Lower leg skin (tissue), 3 donors: Measurements from ENCODE around the gene CCDC144A.
"Not testable (repeated sequence)": the region's sequence is repeated elsewhere in the genome, so short reads cannot be mapped to it uniquely, and the experiment has no call there.

Experiments used
- POLR2A ChIP-seq, 2 donors: fragments of 450-650 bp; IDR thresholded peaks; one replicate each; pipeline ENCODE4 v1.6.1; 2016 to 2017; ENCODE audit warnings: antibody characterized with exemption in 2 of 2, mild to moderate bottlenecking in 1 of 2, moderate library complexity in 1 of 2
- TF ChIP-seq, protein P1 (sequence below), 3 donors: fragments of 450-650 bp; IDR thresholded peaks; one replicate each; pipeline ENCODE4 v1.5.1; 2016; ENCODE audit warnings: antibody characterized with exemption in 3 of 3, mild to moderate bottlenecking in 3 of 3, moderate library complexity in 2 of 3

GRCh38 chr17:16806599-16806998, 116.6 kb downstream of the CCDC144A start:
- TF ChIP-seq, protein P1, sequence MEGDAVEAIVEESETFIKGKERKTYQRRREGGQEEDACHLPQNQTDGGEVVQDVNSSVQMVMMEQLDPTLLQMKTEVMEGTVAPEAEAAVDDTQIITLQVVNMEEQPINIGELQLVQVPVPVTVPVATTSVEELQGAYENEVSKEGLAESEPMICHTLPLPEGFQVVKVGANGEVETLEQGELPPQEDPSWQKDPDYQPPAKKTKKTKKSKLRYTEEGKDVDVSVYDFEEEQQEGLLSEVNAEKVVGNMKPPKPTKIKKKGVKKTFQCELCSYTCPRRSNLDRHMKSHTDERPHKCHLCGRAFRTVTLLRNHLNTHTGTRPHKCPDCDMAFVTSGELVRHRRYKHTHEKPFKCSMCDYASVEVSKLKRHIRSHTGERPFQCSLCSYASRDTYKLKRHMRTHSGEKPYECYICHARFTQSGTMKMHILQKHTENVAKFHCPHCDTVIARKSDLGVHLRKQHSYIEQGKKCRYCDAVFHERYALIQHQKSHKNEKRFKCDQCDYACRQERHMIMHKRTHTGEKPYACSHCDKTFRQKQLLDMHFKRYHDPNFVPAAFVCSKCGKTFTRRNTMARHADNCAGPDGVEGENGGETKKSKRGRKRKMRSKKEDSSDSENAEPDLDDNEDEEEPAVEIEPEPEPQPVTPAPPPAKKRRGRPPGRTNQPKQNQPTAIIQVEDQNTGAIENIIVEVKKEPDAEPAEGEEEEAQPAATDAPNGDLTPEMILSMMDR (IDR thresholded peaks at IDR 0.05): not testable (repeated sequence)
- not testable (repeated sequence) for TF ChIP-seq POLR2A (IDR thresholded peaks at IDR 0.05)
